HCT116 (cell line): ENCODE measurements around the gene ATP6V0A1. TPM values are rescaled to one million over a fixed set of nuclear protein-coding genes. Genes with fewer than 3 reads are reported as not detected.
A peak's percentile ranks its signal among the peaks of the same experiment; 100 is the strongest.

Experiments
- ATAC-seq: fragments of 200-7000 bp; cut with Tn5 transposase; 2 replicates; pipeline ENCODE4 v1.9.1; 2020; ENCODE audit warnings: mild to moderate bottlenecking, moderate library complexity
- BruUV-seq: library from RNA; stranded (reverse); fragments of 400-500 nt; replicated peaks from 2 replicates; lab custom pipeline; 2021; lab: Mats Ljungman, UMichigan
- CTCF ChIA-PET: fragments of 300-600 bp; sonication (Branson Sonifier 250); formaldehyde crosslinking; loops from one replicate; lab custom pipeline; 2021; ENCODE audit warnings: antibody characterized with exemption; lab: Charles Lee
- POLR2A ChIA-PET: fragments of 300-600, 350-600 bp; sonication (Branson Sonifier 250); formaldehyde crosslinking; loops from one replicate; lab custom pipeline; 2021; ENCODE audit warnings: antibody characterized with exemption; lab: Charles Lee
- RAD21 ChIA-PET, 2 experiments: fragments of 300-600 bp; sonication (Branson Sonifier 250); formaldehyde crosslinking; loops; one replicate each; lab custom pipeline; 2023; ENCODE audit warnings: low total read pairs in 2 of 2; ENCODE audit not compliant: uncharacterized antibody in 2 of 2, unreplicated experiment in 2 of 2, low non-redundant PET in 1 of 2; lab: Charles Lee
- DNase-seq: peaks from one replicate; pipeline ENCODE4 v3.0.0-alpha.2; 2010; ENCODE audit warnings: low read depth, low spot score
- H2AFZ ChIP-seq: fragments of 200-600 bp; shearing (Covaris generic), sonication (generic); 2 replicates; pipeline ENCODE4 v1.6.1; 2017; ENCODE audit warnings: low read depth, mixed run types, mixed read lengths, antibody characterized with exemption, low read length; ENCODE audit not compliant: poor library complexity, severe bottlenecking
- H3K27ac ChIP-seq: 2 replicates; pipeline ENCODE4 v1.5.1; 2012; ENCODE audit warnings: low read depth, low read length
- H3K27me3 ChIP-seq: fragments of 200-600 bp; sonication (generic); 2 replicates; pipeline ENCODE4 v1.6.1; 2016; ENCODE audit warnings: mixed run types, low read length, mixed read lengths; ENCODE audit not compliant: insufficient read depth
- H3K36me3 ChIP-seq, 2 experiments: fragments of 200-500 bp in 1 of 2; fragments of 200-600 bp in 1 of 2; sonication (Bioruptor generic) in 1 of 2; sonication (generic) in 1 of 2; 2 replicates each; pipeline versions ENCODE4 v1.5.1 to v1.6.1; 2014 to 2016; ENCODE audit warnings: low read length in 2 of 2, inconsistent platforms in 1 of 2, mixed read lengths in 1 of 2, mixed run types in 1 of 2; ENCODE audit not compliant: insufficient read depth in 2 of 2, control insufficient read depth in 1 of 2
- H3K4me1 ChIP-seq, 2 experiments: fragments of 200-600 bp in 1 of 2; sonication (generic) in 1 of 2; 2 replicates each; pipeline versions ENCODE4 v1.5.1 to v1.6.1; 2012 to 2017; ENCODE audit warnings: low read length in 2 of 2, inconsistent platforms in 1 of 2, mild to moderate bottlenecking in 1 of 2, mixed read lengths in 1 of 2, mixed run types in 1 of 2, moderate library complexity in 1 of 2; ENCODE audit not compliant: insufficient read depth in 2 of 2, control insufficient read depth in 1 of 2
- H3K4me2 ChIP-seq: fragments of 200-600 bp; sonication (generic); 2 replicates; pipeline ENCODE4 v1.6.1; 2017; ENCODE audit warnings: mixed run types, low read length, mixed read lengths
- H3K4me3 ChIP-seq, 2 experiments: fragments of 200-600 bp in 1 of 2; sonication (generic) in 1 of 2; replicated peaks in 1 of 2; 2 replicates each; pipeline ENCODE4 v1.5.1; 2011 to 2016; ENCODE audit warnings: low read length in 2 of 2, control low read depth in 1 of 2, low read depth in 1 of 2, mild to moderate bottlenecking in 1 of 2, mixed read lengths in 1 of 2, mixed run types in 1 of 2
- H3K79me2 ChIP-seq: fragments of 200-600 bp; sonication (generic); 2 replicates; pipeline ENCODE4 v1.6.1; 2017; ENCODE audit warnings: mild to moderate bottlenecking, mixed run types, low read length, moderate library complexity, mixed read lengths; ENCODE audit not compliant: insufficient read depth
- H3K9ac ChIP-seq: fragments of 200-600 bp; sonication (generic); 2 replicates; pipeline ENCODE4 v1.6.1; 2016; ENCODE audit warnings: low read length, mixed read lengths
- H3K9me2 ChIP-seq: fragments of 200-600 bp; sonication (generic), shearing (Covaris generic); 2 replicates; pipeline ENCODE4 v1.6.1; 2017; ENCODE audit warnings: mixed run types, mild to moderate bottlenecking, moderate library complexity; ENCODE audit not compliant: insufficient read depth
- H3K9me3 ChIP-seq, 2 experiments: fragments of 200-500 bp in 1 of 2; fragments of 200-600 bp in 1 of 2; sonication (Bioruptor generic) in 1 of 2; sonication (generic) in 1 of 2; 2 replicates each; pipeline ENCODE4 v1.6.1; 2014 to 2017; ENCODE audit warnings: low read length in 2 of 2, mixed read lengths in 2 of 2, inconsistent platforms in 1 of 2, low read depth in 1 of 2, mild to moderate bottlenecking in 1 of 2, mixed run types in 1 of 2, moderate library complexity in 1 of 2; ENCODE audit not compliant: control insufficient read depth in 1 of 2, insufficient read depth in 1 of 2
- H4K20me1 ChIP-seq: fragments of 200-600 bp; sonication (generic), shearing (Covaris generic); 2 replicates; pipeline ENCODE4 v1.6.1; 2017; ENCODE audit warnings: mixed run types, mild to moderate bottlenecking, moderate library complexity; ENCODE audit not compliant: insufficient read depth
- ATF3 ChIP-seq: IDR thresholded peaks from 2 replicates; pipeline ENCODE4 v1.6.1; 2012
- CBX3 ChIP-seq: IDR thresholded peaks from 2 replicates; pipeline ENCODE4 v1.6.1; 2012; ENCODE audit warnings: low read depth
- CTCF ChIP-seq, 3 experiments: fragments of 200-600 bp in 1 of 3; sonication (generic) in 1 of 3; IDR thresholded peaks in 2 of 3; conservative IDR thresholded peaks in 1 of 3; 2 replicates each; pipeline ENCODE4 v1.5.1; 2012 to 2017; ENCODE audit warnings: low read depth in 2 of 3, low read length in 2 of 3, antibody characterized with exemption in 1 of 3, borderline replicate concordance in 1 of 3, control low read depth in 1 of 3, mild to moderate bottlenecking in 1 of 3, mixed read lengths in 1 of 3, mixed run types in 1 of 3, moderate library complexity in 1 of 3; ENCODE audit not compliant: insufficient read depth in 1 of 3
- ELF1 ChIP-seq: IDR thresholded peaks from 2 replicates; pipeline ENCODE4 v1.6.1; 2012; ENCODE audit warnings: low read depth, borderline replicate concordance
- EZH2 ChIP-seq: fragments of 200-600 bp; sonication (generic); IDR thresholded peaks from 2 replicates; pipeline ENCODE4 v1.6.1; 2017; ENCODE audit warnings: antibody characterized with exemption, mixed run types
- FOSL1 ChIP-seq: IDR thresholded peaks from 2 replicates; pipeline ENCODE4 v1.6.1; 2012; ENCODE audit warnings: low read depth
- RAD21 ChIP-seq: IDR thresholded peaks from 2 replicates; pipeline ENCODE4 v1.6.1; 2012; ENCODE audit warnings: low read depth, mild to moderate bottlenecking
- intact Hi-C: fragments of 100-400 bp; cut with micrococcal nuclease; formaldehyde crosslinking; loops from 2 replicates; pipeline ENCODE4 v1.10.0; 2022
- total RNA-seq: library from RNA; stranded (reverse); gene quantifications from one replicate; pipeline ENCODE4 v1.2.1, GENCODE V29; 2021; ENCODE audit not compliant: unreplicated experiment

The ATP6V0A1 gene
- total RNA-seq, 1 experiment from 2014 or later: 65.2 TPM

- H4K20me1 ChIP-seq: no peaks in the 10 kb centered on the region
- intact Hi-C loops: no loop called here
- ChIA-PET RAD21 (no interaction called here), CTCF (no interaction called here), POLR2A (interaction anchor here (1.4 kb wide), 1 partner anchor 13 kb away, joined by 4 read pairs; no protein-coding TSS in a partner anchor)
- peak overlapping the region; percentile 99; the same call in 1 of the 2 replicates for H3K4me2 ChIP-seq
- H3K9me2 ChIP-seq: no peaks in the 10 kb centered on the region
- H3K4me3 ChIP-seq: no peak overlapping the region
- peaks cover 27 to 47% of the 10 kb centered on the region in 2 experiments for H3K36me3 ChIP-seq
- no peak overlapping the region; the same call in 1 of the 2 replicates for H3K9ac ChIP-seq
- DNase-seq (no peak), ATAC-seq (no peak)
- H3K4me1 ChIP-seq: peaks cover 23 to 51% of the 10 kb centered on the region in 2 experiments
- peak overlapping the region; percentile 89 for H3K27ac ChIP-seq
- H2AFZ ChIP-seq: no peak overlapping the region
- no peak for TF ChIP-seq FOSL1
- no peak for TF ChIP-seq CBX3
- no peak for TF ChIP-seq CTCF (IDR thresholded peaks at IDR 0.05 in 2 of 3, conservative IDR thresholded peaks at IDR 0.05 in 1 of 3; ENCODE audit: borderline replicate concordance in 1 of 3, insufficient read depth in 1 of 3, low read depth in 2 of 3, low read length in 2 of 3)
- no peak for TF ChIP-seq ATF3
- TF ChIP-seq EZH2: no peak
- TF ChIP-seq ELF1: no peak
- TF ChIP-seq RAD21: no peak
- no peaks in the 10 kb centered on the region for H3K9me3 ChIP-seq
- no TSS peak for BruUV-seq
- H3K27me3 ChIP-seq: no peaks in the 10 kb centered on the region
- peaks cover 55% of the 10 kb centered on the region for H3K79me2 ChIP-seq
These were observed 107.0 kb downstream of the ATP6V0A1 start for GRCh38 chr17:42565523-42566214.
